PC-9 (cell line): ENCODE results near the gene PPM1E. TPM values are rescaled to one million over a fixed set of nuclear protein-coding genes. Genes with fewer than 3 reads are reported as not detected.

Experiments
- BruUV-seq: library from RNA; stranded (reverse); fragments of 400-500 nt; replicated peaks from 2 replicates; lab custom pipeline; 2021; lab: Mats Ljungman, UMichigan
- CTCF ChIA-PET: fragments of 300-600 bp; sonication (Branson Sonifier 250); formaldehyde crosslinking; loops from one replicate; lab custom pipeline; 2022; ENCODE audit warnings: antibody characterized with exemption; lab: Charles Lee
- POLR2A ChIA-PET: fragments of 300-600 bp; sonication (Branson Sonifier 250); formaldehyde crosslinking; loops from one replicate; lab custom pipeline; 2022; ENCODE audit warnings: antibody characterized with exemption; ENCODE audit not compliant: unreplicated experiment; lab: Charles Lee
- DNase-seq, 2 experiments: peaks; one replicate each; pipeline versions ENCODE4 v3.0.0 to v3.0.0-alpha.2; 2015 to 2022; ENCODE audit warnings: mixed read lengths in 1 of 2
- H2AFZ ChIP-seq: fragments of 200-600 bp; sonication (generic); 2 replicates; pipeline ENCODE4 v1.8.1; 2017; ENCODE audit warnings: antibody characterized with exemption
- H3F3A ChIP-seq: fragments of 200-600 bp; sonication (generic); 2 replicates; pipeline ENCODE4 v1.8.1; 2017; ENCODE audit warnings: antibody characterized with exemption, mild to moderate bottlenecking, low read depth; ENCODE audit not compliant: insufficient read depth
- H3K27ac ChIP-seq: fragments of 200-600 bp; sonication (generic); 2 replicates; pipeline ENCODE4 v1.6.1; 2016; ENCODE audit warnings: mixed run types
- H3K27me3 ChIP-seq: fragments of 200-600 bp; sonication (generic); 2 replicates; pipeline ENCODE4 v1.6.1; 2016; ENCODE audit warnings: low read depth, mixed run types; ENCODE audit not compliant: insufficient read depth
- H3K36me3 ChIP-seq: fragments of 200-600 bp; sonication (generic); 2 replicates; pipeline ENCODE4 v1.6.1; 2016; ENCODE audit warnings: low read depth, mixed run types
- H3K4me1 ChIP-seq: fragments of 200-600 bp; sonication (generic); replicated peaks from 2 replicates; pipeline ENCODE4 v1.6.1; 2016; ENCODE audit warnings: mixed run types; ENCODE audit not compliant: insufficient read depth
- H3K4me2 ChIP-seq: fragments of 200-600 bp; sonication (generic); 2 replicates; pipeline ENCODE4 v1.6.1; 2017; ENCODE audit warnings: mixed run types
- H3K4me3 ChIP-seq: fragments of 200-600 bp; sonication (generic); 2 replicates; pipeline ENCODE4 v1.6.1; 2016; ENCODE audit warnings: mixed run types
- H3K79me2 ChIP-seq: fragments of 200-600 bp; sonication (generic); 2 replicates; pipeline ENCODE4 v1.6.1; 2017; ENCODE audit warnings: low read depth, mixed run types
- H3K9me2 ChIP-seq: fragments of 200-600 bp; sonication (generic); 2 replicates; pipeline ENCODE4 v1.8.1; 2017; ENCODE audit warnings: mild to moderate bottlenecking; ENCODE audit not compliant: insufficient read depth
- H3K9me3 ChIP-seq: fragments of 200-600 bp; sonication (generic); 2 replicates; pipeline ENCODE4 v1.8.1; 2016; ENCODE audit warnings: low read depth; ENCODE audit not compliant: insufficient read depth
- H4K20me1 ChIP-seq: fragments of 200-600 bp; sonication (generic); 2 replicates; pipeline ENCODE4 v1.8.1; 2017; ENCODE audit not compliant: insufficient read depth
- EZH2 ChIP-seq: fragments of 200-600 bp; sonication (generic); IDR thresholded peaks from 2 replicates; pipeline ENCODE4 v1.8.0; 2017; ENCODE audit warnings: antibody characterized with exemption, low read depth
- intact Hi-C: fragments of 100-400 bp; cut with micrococcal nuclease; formaldehyde crosslinking; loops from one replicate; pipeline ENCODE4 v1.10.0; 2022; ENCODE audit not compliant: unreplicated experiment
- total RNA-seq: library from RNA; stranded (reverse); gene quantifications from 2 replicates; pipeline ENCODE4 v1.2.3, GENCODE V29; 2021
- TF ChIP-seq, protein P1 (sequence below): fragments of 200-600 bp; sonication (generic); conservative IDR thresholded peaks from 2 replicates; pipeline ENCODE4 v1.6.1; 2017; ENCODE audit warnings: mixed run types, antibody characterized with exemption, mild to moderate bottlenecking, moderate library complexity

PPM1E gene
- total RNA-seq, 1 experiment from 2014 or later, result 0.04 TPM

DNA sequence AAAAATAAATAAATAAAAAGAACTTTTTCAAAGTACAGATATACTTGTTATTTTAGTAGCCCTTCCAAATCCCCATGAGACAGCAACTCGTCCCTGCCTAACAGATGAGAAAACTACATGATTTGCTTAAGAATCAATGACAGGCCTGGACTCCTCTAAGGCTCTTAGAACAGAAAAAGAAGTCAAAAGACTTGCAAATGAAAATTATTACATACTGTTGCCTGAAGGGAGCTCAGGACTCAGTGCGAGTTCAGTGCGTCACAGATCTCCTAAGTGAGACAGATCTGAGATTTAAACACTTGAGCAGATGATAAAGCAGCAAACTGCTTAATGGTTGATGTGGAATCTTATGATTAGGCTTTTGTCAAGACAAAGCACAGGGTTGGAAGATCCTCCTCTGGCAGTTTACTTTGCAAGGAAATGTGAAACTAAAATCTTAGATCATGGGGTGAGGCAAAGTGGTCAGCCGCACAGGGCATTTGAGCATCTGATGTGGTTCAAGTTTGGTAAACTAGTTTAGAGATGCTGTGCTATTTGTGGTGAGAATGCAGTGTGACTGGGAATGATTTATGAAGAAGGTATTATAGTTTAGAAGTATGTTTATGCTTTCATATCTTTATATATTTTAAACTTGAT lies 212.9 kb downstream of the PPM1E start:
- no TSS peak for BruUV-seq
- Histone ChIP-seq H3K9me3 (no peaks in the 10 kb centered on the region), H2AFZ (no peak overlapping the region), H4K20me1 (no peaks in the 10 kb centered on the region), H3K4me2 (no peak overlapping the region), H3F3A (no peaks in the 10 kb centered on the region), H3K27me3 (no peaks in the 10 kb centered on the region), H3K36me3 (no peaks in the 10 kb centered on the region), H3K4me1 (no peaks in the 10 kb centered on the region), H3K4me3 (no peak overlapping the region), H3K27ac (no peak overlapping the region), H3K79me2 (no peaks in the 10 kb centered on the region), H3K9me2 (no peaks in the 10 kb centered on the region)
- ChIA-PET CTCF (no interaction called here), POLR2A (no interaction called here)
- DNase-seq, result no peak
- TF ChIP-seq, protein P1, sequence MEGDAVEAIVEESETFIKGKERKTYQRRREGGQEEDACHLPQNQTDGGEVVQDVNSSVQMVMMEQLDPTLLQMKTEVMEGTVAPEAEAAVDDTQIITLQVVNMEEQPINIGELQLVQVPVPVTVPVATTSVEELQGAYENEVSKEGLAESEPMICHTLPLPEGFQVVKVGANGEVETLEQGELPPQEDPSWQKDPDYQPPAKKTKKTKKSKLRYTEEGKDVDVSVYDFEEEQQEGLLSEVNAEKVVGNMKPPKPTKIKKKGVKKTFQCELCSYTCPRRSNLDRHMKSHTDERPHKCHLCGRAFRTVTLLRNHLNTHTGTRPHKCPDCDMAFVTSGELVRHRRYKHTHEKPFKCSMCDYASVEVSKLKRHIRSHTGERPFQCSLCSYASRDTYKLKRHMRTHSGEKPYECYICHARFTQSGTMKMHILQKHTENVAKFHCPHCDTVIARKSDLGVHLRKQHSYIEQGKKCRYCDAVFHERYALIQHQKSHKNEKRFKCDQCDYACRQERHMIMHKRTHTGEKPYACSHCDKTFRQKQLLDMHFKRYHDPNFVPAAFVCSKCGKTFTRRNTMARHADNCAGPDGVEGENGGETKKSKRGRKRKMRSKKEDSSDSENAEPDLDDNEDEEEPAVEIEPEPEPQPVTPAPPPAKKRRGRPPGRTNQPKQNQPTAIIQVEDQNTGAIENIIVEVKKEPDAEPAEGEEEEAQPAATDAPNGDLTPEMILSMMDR, result no peak
- no peak for TF ChIP-seq EZH2
- intact Hi-C loops, result no loop called here

DNA sequence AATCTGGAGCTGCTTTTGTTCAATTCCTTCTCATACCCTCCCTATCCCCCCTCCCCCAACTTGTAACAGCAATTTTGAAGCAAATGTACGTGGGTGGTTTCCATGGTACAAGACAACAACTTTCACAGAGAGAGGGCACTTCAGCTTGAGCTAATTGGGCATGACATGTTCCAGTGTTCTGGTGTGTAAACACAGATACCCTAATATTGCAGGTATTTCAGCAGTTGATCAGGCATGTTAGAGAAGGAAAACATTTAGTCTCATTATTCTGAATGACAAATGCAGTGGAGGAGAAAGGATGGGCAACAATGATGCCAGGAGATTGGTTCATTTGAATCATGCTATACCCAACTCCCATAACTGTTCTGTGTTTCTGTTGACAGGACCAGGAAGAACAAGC lies 213.5 kb downstream of the PPM1E start:
- Histone ChIP-seq H3K27me3 (no peaks in the 10 kb centered on the region), H4K20me1 (no peaks in the 10 kb centered on the region), H3K79me2 (no peaks in the 10 kb centered on the region), H2AFZ (no peak overlapping the region), H3K4me3 (no peak overlapping the region), H3K4me1 (no peaks in the 10 kb centered on the region), H3F3A (no peaks in the 10 kb centered on the region), H3K9me2 (no peaks in the 10 kb centered on the region), H3K27ac (no peak overlapping the region), H3K4me2 (no peak overlapping the region), H3K9me3 (no peaks in the 10 kb centered on the region), H3K36me3 (no peaks in the 10 kb centered on the region)
- TF ChIP-seq EZH2, result no peak
- TF ChIP-seq, protein P1, result no peak
- intact Hi-C loops, result no loop called here
- no TSS peak for BruUV-seq
- ChIA-PET POLR2A (interaction anchor here (0.6 kb wide), 1 partner anchor 31 kb away, joined by 6 read pairs; no protein-coding TSS in a partner anchor), CTCF (no interaction called here)
- no peak for DNase-seq

DNA sequence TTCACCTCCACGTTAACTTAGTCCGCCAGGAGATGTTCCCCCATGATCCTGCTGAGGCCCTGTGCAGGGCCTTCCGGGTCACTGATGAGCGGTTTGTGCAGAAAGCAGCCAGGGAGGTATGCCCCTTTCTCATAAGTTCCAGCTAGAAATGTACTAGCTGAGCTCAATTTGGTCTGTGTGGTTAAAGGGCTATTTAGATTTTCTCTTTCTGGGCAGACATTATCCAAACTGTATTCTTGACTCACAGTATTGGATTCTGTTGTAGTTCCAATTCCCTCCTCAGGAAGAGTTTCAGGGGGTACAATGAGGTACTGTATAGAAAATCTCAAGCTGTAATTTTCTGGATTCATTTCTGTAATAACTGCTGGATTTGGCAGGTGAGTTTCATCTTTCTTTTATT lies 214.0 kb downstream of the PPM1E start:
- intact Hi-C loops, result no loop called here
- Histone ChIP-seq H3K4me2 (no peak overlapping the region), H3K9me3 (no peaks in the 10 kb centered on the region), H3K36me3 (no peaks in the 10 kb centered on the region), H4K20me1 (no peaks in the 10 kb centered on the region), H3F3A (no peaks in the 10 kb centered on the region), H3K4me1 (no peaks in the 10 kb centered on the region), H3K27ac (no peak overlapping the region), H3K9me2 (no peaks in the 10 kb centered on the region), H3K4me3 (no peak overlapping the region), H2AFZ (no peak overlapping the region), H3K27me3 (no peaks in the 10 kb centered on the region), H3K79me2 (no peaks in the 10 kb centered on the region)
- ChIA-PET CTCF (no interaction called here), POLR2A (interaction anchor here (0.6 kb wide), 2 partner anchors 31 to 745 kb away, joined by 3 to 6 read pairs; no protein-coding TSS in a partner anchor)
- TF ChIP-seq, protein P1, result no peak
- TF ChIP-seq EZH2, result no peak
- no TSS peak for BruUV-seq
- DNase-seq, result no peak
